GM12873 (cell line): ENCODE measurements around the gene TWIST2.

ENCODE experiments used
- CTCF ChIP-seq: IDR thresholded peaks from 2 replicates; pipeline ENCODE4 v1.5.1; 2012; ENCODE audit warnings: low read depth, mild to moderate bottlenecking, moderate library complexity, low read length, control low read depth; ENCODE audit not compliant: insufficient read depth; ENCODE audit errors: missing control alignments

TWIST2 gene

GRCh38 chr2:238894226-238894949 is 46.5 kb downstream of the TWIST2 start:
- TF ChIP-seq CTCF, result no peak

GRCh38 chr2:238894950-238895298 is 47.0 kb downstream of the TWIST2 start:
- TF ChIP-seq CTCF, result no peak

GRCh38 chr2:238895361-238895882 is 47.5 kb downstream of the TWIST2 start:
- TF ChIP-seq CTCF, result no peak

DNA sequence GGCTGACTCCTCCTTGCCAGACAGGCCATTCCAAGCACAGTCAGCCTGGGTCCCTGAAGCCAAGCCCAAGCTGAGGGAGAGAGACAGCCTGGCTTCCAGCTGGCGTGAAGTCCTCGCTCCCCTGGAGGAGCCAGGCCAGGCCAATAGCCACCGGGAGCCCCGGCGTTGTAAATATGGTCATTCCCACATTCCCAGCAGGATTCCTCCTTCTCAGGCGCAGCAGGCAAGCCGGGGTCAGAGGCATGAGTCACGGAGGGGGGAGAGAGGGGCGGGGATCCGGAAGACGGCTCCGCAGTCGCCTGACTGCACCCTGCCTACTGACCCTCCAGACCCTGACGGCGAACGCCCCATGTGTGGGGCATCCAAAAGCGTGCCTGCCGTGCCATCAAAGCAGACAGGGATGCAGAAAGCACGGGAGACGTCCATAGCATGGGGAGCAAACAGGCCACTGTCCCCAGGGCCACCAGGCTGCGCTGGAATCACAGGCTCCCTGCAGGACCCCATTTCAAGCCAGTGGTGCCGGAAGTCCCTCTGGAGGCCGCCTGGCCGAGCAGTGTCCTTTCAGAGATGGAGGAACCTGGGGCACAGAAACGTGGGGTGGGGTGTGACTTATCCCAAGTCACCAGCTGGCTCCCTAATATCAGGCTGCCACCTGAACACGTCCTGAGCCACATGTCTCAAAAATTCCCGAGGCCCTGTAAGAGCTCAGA is 48.2 kb downstream of the TWIST2 start:
- TF ChIP-seq CTCF, result no peak

DNA sequence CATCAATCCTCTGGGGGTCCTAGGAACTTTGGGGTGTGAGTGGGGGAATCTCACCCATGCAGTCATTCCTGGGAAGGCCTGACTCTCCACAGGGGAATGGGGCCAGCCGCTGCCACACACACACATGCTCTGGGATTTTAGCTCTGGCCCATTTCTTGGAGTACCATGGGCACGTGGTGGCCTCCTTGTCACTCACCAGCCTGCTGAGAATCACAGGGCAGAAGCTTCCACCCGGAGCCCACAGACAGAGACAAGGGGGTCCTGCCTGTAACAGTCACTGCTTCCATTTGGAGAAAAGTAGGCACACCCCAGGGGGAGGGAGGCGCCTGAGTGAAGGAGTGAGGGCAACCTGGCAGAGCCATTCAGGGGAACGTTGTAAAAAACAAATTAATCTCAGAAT is 48.8 kb downstream of the TWIST2 start:
- no peak for TF ChIP-seq CTCF

- no peak for TF ChIP-seq CTCF
Observed at GRCh38 chr2:238897122-238897880, 49.4 kb downstream of the TWIST2 start.

DNA sequence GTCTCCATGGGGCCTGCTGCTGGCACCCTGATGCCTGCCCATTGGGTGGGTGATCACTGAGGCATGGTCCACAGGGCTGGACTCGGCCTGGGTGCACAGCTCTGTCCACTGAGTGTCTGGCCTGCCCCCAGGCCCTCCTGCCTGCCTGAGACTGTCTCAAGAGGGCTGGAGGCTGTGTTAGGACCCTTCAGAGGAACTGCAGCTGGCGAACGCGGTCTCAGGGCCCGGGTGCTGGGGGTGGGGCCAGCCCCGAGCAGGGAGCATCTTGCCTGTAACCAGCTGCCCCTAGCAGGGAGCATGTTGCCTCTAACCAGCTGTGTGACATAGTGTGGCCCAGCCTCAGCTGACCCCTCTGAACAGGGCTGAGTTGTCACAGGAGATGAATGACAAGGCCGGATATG is 50.0 kb downstream of the TWIST2 start:
- TF ChIP-seq CTCF, result no peak
